PC-9 (cell line): ENCODE measurements around the gene CIAPIN1. TPM values are rescaled to one million over a fixed set of nuclear protein-coding genes. Genes with fewer than 3 reads are reported as not detected.

Experiments used
- BruUV-seq: library from RNA; stranded (reverse); fragments of 400-500 nt; replicated peaks from 2 replicates; lab custom pipeline; 2021; lab: Mats Ljungman, UMichigan
- CTCF ChIA-PET: fragments of 300-600 bp; sonication (Branson Sonifier 250); formaldehyde crosslinking; loops from one replicate; lab custom pipeline; 2022; ENCODE audit warnings: antibody characterized with exemption; lab: Charles Lee
- POLR2A ChIA-PET: fragments of 300-600 bp; sonication (Branson Sonifier 250); formaldehyde crosslinking; loops from one replicate; lab custom pipeline; 2022; ENCODE audit warnings: antibody characterized with exemption; ENCODE audit not compliant: unreplicated experiment; lab: Charles Lee
- DNase-seq, 2 experiments: peaks; one replicate each; pipeline versions ENCODE4 v3.0.0 to v3.0.0-alpha.2; 2015 to 2022; ENCODE audit warnings: mixed read lengths in 1 of 2
- H2AFZ ChIP-seq: fragments of 200-600 bp; sonication (generic); 2 replicates; pipeline ENCODE4 v1.8.1; 2017; ENCODE audit warnings: antibody characterized with exemption
- H3F3A ChIP-seq: fragments of 200-600 bp; sonication (generic); 2 replicates; pipeline ENCODE4 v1.8.1; 2017; ENCODE audit warnings: antibody characterized with exemption, mild to moderate bottlenecking, low read depth; ENCODE audit not compliant: insufficient read depth
- H3K27ac ChIP-seq: fragments of 200-600 bp; sonication (generic); 2 replicates; pipeline ENCODE4 v1.6.1; 2016; ENCODE audit warnings: mixed run types
- H3K27me3 ChIP-seq: fragments of 200-600 bp; sonication (generic); 2 replicates; pipeline ENCODE4 v1.6.1; 2016; ENCODE audit warnings: low read depth, mixed run types; ENCODE audit not compliant: insufficient read depth
- H3K36me3 ChIP-seq: fragments of 200-600 bp; sonication (generic); 2 replicates; pipeline ENCODE4 v1.6.1; 2016; ENCODE audit warnings: low read depth, mixed run types
- H3K4me1 ChIP-seq: fragments of 200-600 bp; sonication (generic); replicated peaks from 2 replicates; pipeline ENCODE4 v1.6.1; 2016; ENCODE audit warnings: mixed run types; ENCODE audit not compliant: insufficient read depth
- H3K4me2 ChIP-seq: fragments of 200-600 bp; sonication (generic); 2 replicates; pipeline ENCODE4 v1.6.1; 2017; ENCODE audit warnings: mixed run types
- H3K4me3 ChIP-seq: fragments of 200-600 bp; sonication (generic); 2 replicates; pipeline ENCODE4 v1.6.1; 2016; ENCODE audit warnings: mixed run types
- H3K79me2 ChIP-seq: fragments of 200-600 bp; sonication (generic); 2 replicates; pipeline ENCODE4 v1.6.1; 2017; ENCODE audit warnings: low read depth, mixed run types
- H3K9me2 ChIP-seq: fragments of 200-600 bp; sonication (generic); 2 replicates; pipeline ENCODE4 v1.8.1; 2017; ENCODE audit warnings: mild to moderate bottlenecking; ENCODE audit not compliant: insufficient read depth
- H3K9me3 ChIP-seq: fragments of 200-600 bp; sonication (generic); 2 replicates; pipeline ENCODE4 v1.8.1; 2016; ENCODE audit warnings: low read depth; ENCODE audit not compliant: insufficient read depth
- H4K20me1 ChIP-seq: fragments of 200-600 bp; sonication (generic); 2 replicates; pipeline ENCODE4 v1.8.1; 2017; ENCODE audit not compliant: insufficient read depth
- CTCF ChIP-seq: fragments of 200-600 bp; sonication (generic); conservative IDR thresholded peaks from 2 replicates; pipeline ENCODE4 v1.6.1; 2017; ENCODE audit warnings: mixed run types, antibody characterized with exemption, mild to moderate bottlenecking, moderate library complexity
- EZH2 ChIP-seq: fragments of 200-600 bp; sonication (generic); IDR thresholded peaks from 2 replicates; pipeline ENCODE4 v1.8.0; 2017; ENCODE audit warnings: antibody characterized with exemption, low read depth
- intact Hi-C: fragments of 100-400 bp; cut with micrococcal nuclease; formaldehyde crosslinking; loops from one replicate; pipeline ENCODE4 v1.10.0; 2022; ENCODE audit not compliant: unreplicated experiment
- total RNA-seq: library from RNA; stranded (reverse); gene quantifications from 2 replicates; pipeline ENCODE4 v1.2.3, GENCODE V29; 2021

The CIAPIN1 gene
- total RNA-seq, 1 experiment from 2014 or later = 51.4 TPM

- intact Hi-C loops = no loop called here
- H3K27ac ChIP-seq = no peak overlapping the region
- H3K4me2 ChIP-seq = no peak overlapping the region
- no peaks in the 10 kb centered on the region for H3K4me1 ChIP-seq
- no peak overlapping the region for H2AFZ ChIP-seq
- no peak for DNase-seq
- TF ChIP-seq CTCF (no peak), EZH2 (no peak)
- H4K20me1 ChIP-seq = no peaks in the 10 kb centered on the region
- no peaks in the 10 kb centered on the region for H3K9me2 ChIP-seq
- BruUV-seq = no TSS peak
- H3K27me3 ChIP-seq = no peaks in the 10 kb centered on the region
- no peak overlapping the region for H3K4me3 ChIP-seq
- H3K79me2 ChIP-seq = no peaks in the 10 kb centered on the region
- no peaks in the 10 kb centered on the region for H3F3A ChIP-seq
- ChIA-PET CTCF (no interaction called here), POLR2A (no interaction called here)
- no peaks in the 10 kb centered on the region for H3K9me3 ChIP-seq
- H3K36me3 ChIP-seq = no peaks in the 10 kb centered on the region
Observed at GRCh38 chr16:57477531-57478202, 30.5 kb upstream of the CIAPIN1 start.

GRCh38 chr16:57476546-57477410 lies 29.6 kb upstream of the CIAPIN1 start:
- Histone ChIP-seq H3K36me3 (0 out of 2 replicates have a peak, but pooled peaks cover 4% of the 10 kb centered on the region), H3K27ac (no peak overlapping the region), H3K9me3 (no peaks in the 10 kb centered on the region), H3K27me3 (no peaks in the 10 kb centered on the region), H2AFZ (no peak overlapping the region), H3F3A (no peaks in the 10 kb centered on the region), H3K4me2 (no peak overlapping the region), H3K79me2 (no peaks in the 10 kb centered on the region), H3K4me1 (no peaks in the 10 kb centered on the region), H3K4me3 (no peak overlapping the region), H4K20me1 (no peaks in the 10 kb centered on the region), H3K9me2 (no peaks in the 10 kb centered on the region)
- DNase-seq = no peak
- intact Hi-C loops = no loop called here
- ChIA-PET POLR2A (no interaction called here), CTCF (no interaction called here)
- no TSS peak for BruUV-seq
- TF ChIP-seq EZH2 = no peak
- no peak for TF ChIP-seq CTCF

- no peaks in the 10 kb centered on the region for H4K20me1 ChIP-seq
- H3K27ac ChIP-seq = no peak overlapping the region
- TF ChIP-seq EZH2 (no peak), CTCF (peak; percentile 53; the same call in 1 of the 2 replicates)
- no peak overlapping the region for H2AFZ ChIP-seq
- H3K4me3 ChIP-seq = no peak overlapping the region
- BruUV-seq = no TSS peak
- H3K79me2 ChIP-seq = no peaks in the 10 kb centered on the region
- intact Hi-C loops = no loop called here
- H3K9me2 ChIP-seq = no peaks in the 10 kb centered on the region
- H3K9me3 ChIP-seq = no peaks in the 10 kb centered on the region
- H3K4me1 ChIP-seq = no peaks in the 10 kb centered on the region
- H3K36me3 ChIP-seq = 0 out of 2 replicates have a peak, but pooled peaks cover 4% of the 10 kb centered on the region
- POLR2A ChIA-PET = no interaction called here
- CTCF ChIA-PET = no interaction called here
- DNase-seq = no peak
- H3F3A ChIP-seq = no peaks in the 10 kb centered on the region
- H3K4me2 ChIP-seq = no peak overlapping the region
- H3K27me3 ChIP-seq = no peaks in the 10 kb centered on the region
Observed at GRCh38 chr16:57475711-57476339, 28.6 kb upstream of the CIAPIN1 start.
